ENCODE data around the gene PPP1R9A.

PPP1R9A gene

DNA sequence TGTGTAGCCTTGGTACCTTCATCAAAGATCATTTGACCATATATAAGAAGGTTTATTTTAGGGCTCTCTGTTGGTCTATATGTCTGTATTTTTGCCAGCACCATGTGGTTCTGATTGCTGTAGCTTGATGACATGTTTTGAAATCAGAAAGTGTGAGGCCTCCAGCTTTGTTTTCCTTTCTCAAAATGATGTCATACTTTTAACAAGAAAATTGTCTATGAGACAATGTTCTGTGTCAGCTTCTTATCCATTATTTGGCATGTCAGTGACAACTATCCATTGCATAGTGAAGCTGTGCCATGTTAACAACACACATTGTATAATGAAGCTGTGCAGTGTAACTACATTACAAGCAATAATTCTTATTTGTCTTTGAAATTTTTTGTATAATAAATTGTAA lies 9.1 kb upstream of the PPP1R9A start:
- Mint-ChIP-seq H3K4me1 (ENCODE audit: low read depth in 2 of 2) (no peaks in the 10 kb centered on the region), H3K4me3 (no peak overlapping the region), H3K27me3 (no peaks in the 10 kb centered on the region), H3K9me3 (no peaks in the 10 kb centered on the region), H3K27ac (no peak overlapping the region), H3K36me3 (ENCODE audit: insufficient read depth) (no peaks in the 10 kb centered on the region)
- DNase-seq (no peak), ATAC-seq (replicated peaks) (no peak)

DNA sequence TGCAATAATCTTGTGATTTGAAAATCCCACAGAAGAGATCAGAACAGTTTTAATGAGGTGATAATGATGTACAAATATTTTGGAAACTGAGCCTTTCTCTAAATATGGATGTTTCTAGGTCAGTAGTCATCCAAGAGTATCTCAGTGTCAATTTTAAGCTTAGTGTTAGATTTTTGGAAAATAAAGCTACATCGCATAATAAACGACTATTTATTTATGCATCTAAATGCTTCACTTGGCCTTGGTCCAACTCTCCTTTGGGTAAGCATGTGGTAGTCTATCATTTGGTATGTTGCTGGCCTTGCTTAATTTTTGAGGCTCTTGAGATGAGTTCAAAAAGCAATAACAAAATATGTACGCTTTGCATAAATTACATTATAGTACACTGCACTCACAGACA lies 5.4 kb upstream of the PPP1R9A start:
- H3K4me1 Mint-ChIP-seq (ENCODE audit: low read depth in 2 of 2): no peaks in the 10 kb centered on the region
- no peaks in the 10 kb centered on the region for H3K9me3 Mint-ChIP-seq
- H3K4me3 Mint-ChIP-seq: no peak overlapping the region
- DNase-seq (no peak), ATAC-seq (replicated peaks) (no peak)
- H3K27ac Mint-ChIP-seq: no peak overlapping the region
- H3K27me3 Mint-ChIP-seq: peaks cover 0 to 9% of the 10 kb centered on the region in 2 donors
- no peaks in the 10 kb centered on the region for H3K36me3 Mint-ChIP-seq (ENCODE audit: insufficient read depth)

DNA sequence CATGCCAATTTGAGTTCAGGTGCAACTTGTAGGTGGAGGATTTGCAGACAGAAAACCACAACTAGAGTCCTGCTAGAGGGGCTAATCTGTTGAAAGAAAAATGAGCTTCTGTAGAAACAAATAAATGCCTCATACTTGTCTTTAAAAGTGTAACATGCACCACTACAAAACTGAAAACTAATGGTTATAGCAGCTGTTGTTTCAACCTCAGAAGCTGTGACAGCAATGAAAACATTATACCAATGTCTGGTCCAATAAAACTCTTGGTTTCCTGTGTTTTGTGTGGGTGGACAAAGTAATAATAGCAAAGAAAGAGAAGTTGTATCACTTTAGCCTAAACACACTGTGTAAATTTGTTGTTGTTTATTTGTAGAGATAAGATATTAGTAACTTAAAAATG lies 3.4 kb upstream of the PPP1R9A start:
- H3K9me3 Mint-ChIP-seq: no peaks in the 10 kb centered on the region
- H3K4me3 Mint-ChIP-seq: no peak overlapping the region
- H3K27ac Mint-ChIP-seq: no peak overlapping the region
- H3K36me3 Mint-ChIP-seq (ENCODE audit: insufficient read depth): no peaks in the 10 kb centered on the region
- H3K4me1 Mint-ChIP-seq (ENCODE audit: low read depth in 2 of 2): peaks cover 0 to 4% of the 10 kb centered on the region in 2 donors
- H3K27me3 Mint-ChIP-seq: peaks cover 11 to 18% of the 10 kb centered on the region in 2 donors
- DNase-seq: no peak
- ATAC-seq (replicated peaks): no peak

DNA sequence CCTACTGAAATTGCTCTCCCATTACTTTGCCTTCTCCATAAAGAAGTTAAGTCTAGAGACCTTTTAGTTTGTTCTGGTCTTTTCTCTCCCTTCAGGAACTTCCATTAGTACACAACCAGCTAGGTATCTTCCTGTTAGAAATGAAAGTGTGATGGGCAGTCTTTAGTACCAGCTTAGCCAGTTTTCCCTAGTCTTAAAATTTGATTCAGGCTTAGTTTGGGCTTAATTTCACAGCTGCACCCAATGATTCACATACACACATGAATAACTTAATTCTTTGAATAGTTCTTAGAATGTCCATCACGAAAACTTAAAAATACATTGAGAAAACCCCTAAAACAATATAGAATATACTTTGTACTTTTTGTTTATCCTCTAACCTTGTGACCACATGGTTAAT lies 2.4 kb upstream of the PPP1R9A start:
- DNase-seq (no peak), ATAC-seq (replicated peaks) (no peak)
- Mint-ChIP-seq H3K4me1 (ENCODE audit: low read depth in 2 of 2) (peaks cover 0 to 4% of the 10 kb centered on the region in 2 donors), H3K9me3 (no peaks in the 10 kb centered on the region), H3K27me3 (peaks cover 21 to 28% of the 10 kb centered on the region in 2 donors), H3K27ac (no peak overlapping the region), H3K4me3 (no peak overlapping the region), H3K36me3 (ENCODE audit: insufficient read depth) (no peaks in the 10 kb centered on the region)

DNA sequence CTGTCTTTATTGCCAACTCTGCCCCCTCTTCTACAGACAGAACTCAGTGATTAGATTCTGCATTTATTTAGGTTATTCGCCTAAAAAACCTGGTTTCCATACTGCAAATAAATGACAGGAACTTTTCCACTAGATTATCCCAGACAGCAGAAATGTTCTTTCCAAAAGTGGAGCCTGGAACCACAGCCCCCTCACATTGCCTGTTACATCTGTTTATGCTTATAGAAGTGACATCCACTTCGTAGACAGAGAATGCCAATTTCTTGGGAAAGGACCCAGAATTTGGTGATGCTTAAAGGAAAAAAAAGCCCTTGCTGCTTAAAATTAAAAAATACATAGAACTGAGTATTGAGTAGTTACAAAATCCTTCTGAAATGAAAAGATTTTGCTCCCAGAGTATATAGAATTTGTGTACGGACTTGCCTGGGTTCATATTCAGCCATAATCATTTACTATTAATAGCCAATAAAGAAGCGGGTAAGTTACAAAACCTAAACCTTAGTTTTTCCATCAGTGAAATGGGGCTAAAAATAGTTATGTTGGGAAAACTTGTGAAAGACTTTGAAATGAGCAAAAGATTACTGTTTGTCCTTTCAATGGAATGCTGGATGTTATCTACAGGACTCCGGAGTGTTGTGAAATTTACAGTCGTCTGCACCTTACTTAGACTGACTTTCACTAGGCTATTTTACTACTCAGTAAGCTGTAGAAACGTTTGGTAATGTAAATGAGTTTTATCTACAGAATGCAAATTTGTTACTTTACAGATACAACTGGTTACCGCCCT lies 1.1 kb upstream of the PPP1R9A start:
- no peak overlapping the region for H3K27ac Mint-ChIP-seq
- H3K9me3 Mint-ChIP-seq: peaks cover 0 to 4% of the 10 kb centered on the region in 2 donors

DNA sequence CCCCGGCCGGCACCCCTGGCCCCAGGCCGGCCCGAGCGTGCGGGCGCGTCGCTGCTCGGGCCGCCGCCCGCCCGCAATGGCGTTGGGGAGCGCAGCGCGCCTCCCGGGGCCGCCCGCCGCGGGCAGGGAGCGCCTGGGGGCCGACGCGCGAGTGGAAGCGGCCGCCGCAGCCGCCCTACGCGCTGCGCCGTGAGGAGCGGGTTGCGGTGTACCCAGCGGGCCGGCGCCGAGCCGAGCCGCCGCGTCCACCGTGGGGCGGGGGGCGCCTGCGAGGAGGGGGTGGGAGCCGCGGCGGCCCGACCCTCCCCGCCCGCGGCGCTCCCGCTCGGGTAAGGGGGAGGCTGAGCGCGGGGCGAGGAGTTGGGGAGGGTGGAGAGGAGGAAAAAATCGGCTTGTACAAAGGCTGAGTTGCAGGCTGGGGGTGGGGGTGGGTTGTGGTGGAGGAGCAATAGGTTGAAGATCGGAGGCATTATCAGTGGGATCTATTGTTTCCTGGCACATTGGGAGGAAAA lies 473 bp downstream of the PPP1R9A start:
- Mint-ChIP-seq H3K36me3 (ENCODE audit: insufficient read depth) (no peaks in the 10 kb centered on the region), H3K27me3 (peaks cover 35 to 37% of the 10 kb centered on the region in 2 donors), H3K27ac (no peak overlapping the region), H3K9me3 (peaks cover 0 to 4% of the 10 kb centered on the region in 2 donors), H3K4me3 (peak overlapping the region in 1 of 2 donors; percentile 51), H3K4me1 (ENCODE audit: low read depth in 2 of 2) (peaks cover 0 to 4% of the 10 kb centered on the region in 2 donors)
- no peak for DNase-seq
- ATAC-seq (replicated peaks): no peak

More for the DNA sequence above, 1.1 kb upstream of the PPP1R9A start:
- H3K4me3 Mint-ChIP-seq: no peak overlapping the region
- DNase-seq (no peak), ATAC-seq (replicated peaks) (no peak)
- H3K27me3 Mint-ChIP-seq: peaks cover 34 to 35% of the 10 kb centered on the region in 2 donors
- H3K36me3 Mint-ChIP-seq (ENCODE audit: insufficient read depth): no peaks in the 10 kb centered on the region
- peaks cover 0 to 4% of the 10 kb centered on the region in 2 donors for H3K4me1 Mint-ChIP-seq (ENCODE audit: low read depth in 2 of 2)

DNA sequence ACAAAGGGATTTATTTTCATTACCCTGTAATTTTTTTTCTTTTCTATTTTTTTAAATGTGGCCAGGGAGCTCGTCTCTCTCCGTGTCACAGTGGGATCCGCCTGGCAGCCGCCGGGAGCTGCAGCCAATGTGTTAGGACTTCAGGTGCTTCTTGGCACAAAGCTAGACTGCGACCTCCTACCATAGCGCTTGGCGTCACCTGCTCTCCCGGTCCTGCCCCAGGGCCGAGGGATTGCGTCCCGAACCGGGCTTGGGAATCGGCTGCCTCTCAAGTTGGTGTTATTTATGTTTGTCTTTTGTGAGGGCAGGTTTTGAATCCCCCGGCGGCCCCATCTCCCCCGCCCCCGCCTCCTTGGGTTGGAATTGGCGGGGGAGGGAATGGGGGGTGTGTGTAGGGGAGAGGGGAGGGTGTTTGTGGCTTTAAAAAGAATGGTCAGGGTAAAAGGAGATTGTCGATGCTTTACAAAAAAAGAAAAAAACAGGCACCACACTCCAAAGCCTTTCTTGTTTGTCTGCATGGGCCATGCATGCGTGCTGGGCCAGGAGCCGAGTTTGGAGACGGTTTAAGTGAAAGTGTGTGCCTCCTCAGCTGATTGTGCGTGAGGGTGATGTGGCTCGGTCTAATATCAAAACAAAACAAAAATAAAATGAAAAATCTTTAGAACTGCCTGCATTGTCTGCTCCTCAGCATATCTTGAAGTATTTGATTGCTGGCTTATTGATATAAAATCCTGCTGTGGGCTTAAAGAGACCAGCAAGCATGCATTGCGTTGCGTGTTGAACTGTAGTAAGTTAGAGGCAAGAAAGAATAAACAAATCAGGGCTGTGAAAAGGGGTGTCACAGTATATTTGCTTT lies 1.2 kb downstream of the PPP1R9A start:
- no peak overlapping the region for H3K27ac Mint-ChIP-seq

DNA sequence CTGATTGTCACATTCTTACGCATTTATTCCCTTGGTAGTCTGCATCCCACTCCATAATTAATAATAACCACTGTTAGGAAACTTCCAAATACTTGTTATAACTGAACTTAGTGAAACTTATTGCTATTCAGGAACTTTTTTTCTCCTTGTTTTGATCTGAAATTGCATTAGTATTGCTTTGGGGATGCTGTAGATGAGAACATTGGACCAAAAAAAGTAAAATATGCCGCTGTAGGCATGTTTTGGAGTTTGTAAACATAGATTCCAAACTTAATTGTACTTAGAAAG lies 1.7 kb downstream of the PPP1R9A start:
- no peaks in the 10 kb centered on the region for H3K36me3 Mint-ChIP-seq (ENCODE audit: insufficient read depth)
- H3K4me1 Mint-ChIP-seq (ENCODE audit: low read depth in 2 of 2): peaks cover 0 to 4% of the 10 kb centered on the region in 2 donors
- no peak for DNase-seq
- H3K4me3 Mint-ChIP-seq: no peak overlapping the region
- peaks cover 0 to 4% of the 10 kb centered on the region in 2 donors for H3K9me3 Mint-ChIP-seq
- peaks cover 35 to 37% of the 10 kb centered on the region in 2 donors for H3K27me3 Mint-ChIP-seq
- no peak for ATAC-seq (replicated peaks)
- H3K27ac Mint-ChIP-seq: no peak overlapping the region

More for the DNA sequence above, 1.2 kb downstream of the PPP1R9A start:
- Mint-ChIP-seq H3K27me3 (peaks cover 35 to 37% of the 10 kb centered on the region in 2 donors), H3K4me1 (ENCODE audit: low read depth in 2 of 2) (peaks cover 0 to 4% of the 10 kb centered on the region in 2 donors), H3K9me3 (peaks cover 0 to 4% of the 10 kb centered on the region in 2 donors), H3K4me3 (peak overlapping the region in 1 of 2 donors; percentile 51), H3K36me3 (ENCODE audit: insufficient read depth) (no peaks in the 10 kb centered on the region)
- DNase-seq (no peak), ATAC-seq (replicated peaks) (no peak)

DNA sequence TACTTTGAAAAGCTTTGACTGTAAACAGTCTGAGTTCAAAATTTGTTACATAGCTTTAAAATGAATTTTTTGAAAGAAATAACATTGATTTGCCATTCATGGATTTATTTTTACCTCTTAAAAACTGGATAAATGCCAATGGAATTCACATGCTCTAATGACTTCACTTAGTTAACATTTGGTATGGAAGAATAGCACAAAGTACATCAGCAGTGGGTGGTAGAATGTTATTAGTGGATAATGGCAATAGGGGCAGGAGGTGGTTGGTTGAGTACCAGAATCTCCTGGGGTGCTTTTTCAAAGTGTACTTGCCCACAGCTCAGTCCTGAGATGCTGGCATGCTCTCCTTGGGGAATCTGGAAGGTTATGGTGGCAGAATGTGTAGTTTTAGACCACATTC lies 4.7 kb downstream of the PPP1R9A start:
- H3K9me3 Mint-ChIP-seq: peaks cover 0 to 4% of the 10 kb centered on the region in 2 donors

DNA sequence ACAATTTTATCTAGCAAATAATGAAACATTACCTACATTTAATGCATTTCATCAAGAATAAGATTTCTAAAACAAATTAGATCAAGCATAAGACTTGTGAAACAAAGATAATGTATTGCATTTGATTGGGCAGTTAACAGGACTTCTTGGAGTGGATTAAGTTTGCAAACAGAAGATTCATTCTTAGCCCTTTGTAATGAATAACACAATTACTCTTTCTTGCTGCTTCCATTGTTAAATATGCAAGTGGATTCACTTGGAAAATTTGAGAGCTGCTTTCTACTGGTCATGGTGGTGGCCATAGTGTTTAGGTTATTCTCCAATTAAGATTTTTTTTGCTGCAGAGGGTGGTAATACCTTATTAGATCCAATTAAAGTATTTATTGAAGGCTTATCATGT lies 6.0 kb downstream of the PPP1R9A start:
- peaks cover 0 to 4% of the 10 kb centered on the region in 2 donors for H3K9me3 Mint-ChIP-seq
- no peak for DNase-seq
- no peak overlapping the region for H3K4me3 Mint-ChIP-seq
- peaks cover 23 to 32% of the 10 kb centered on the region in 2 donors for H3K27me3 Mint-ChIP-seq
- ATAC-seq (replicated peaks): no peak
- H3K27ac Mint-ChIP-seq: no peak overlapping the region
- H3K4me1 Mint-ChIP-seq (ENCODE audit: low read depth in 2 of 2): peaks cover 0 to 2% of the 10 kb centered on the region in 2 donors
- H3K36me3 Mint-ChIP-seq (ENCODE audit: insufficient read depth): no peaks in the 10 kb centered on the region

More for the DNA sequence above, 4.7 kb downstream of the PPP1R9A start:
- no peak overlapping the region for H3K4me3 Mint-ChIP-seq
- DNase-seq (no peak), ATAC-seq (replicated peaks) (no peak)
- peaks cover 25 to 37% of the 10 kb centered on the region in 2 donors for H3K27me3 Mint-ChIP-seq
- H3K4me1 Mint-ChIP-seq (ENCODE audit: low read depth in 2 of 2): peaks cover 0 to 4% of the 10 kb centered on the region in 2 donors
- no peaks in the 10 kb centered on the region for H3K36me3 Mint-ChIP-seq (ENCODE audit: insufficient read depth)
- H3K27ac Mint-ChIP-seq: no peak overlapping the region

DNA sequence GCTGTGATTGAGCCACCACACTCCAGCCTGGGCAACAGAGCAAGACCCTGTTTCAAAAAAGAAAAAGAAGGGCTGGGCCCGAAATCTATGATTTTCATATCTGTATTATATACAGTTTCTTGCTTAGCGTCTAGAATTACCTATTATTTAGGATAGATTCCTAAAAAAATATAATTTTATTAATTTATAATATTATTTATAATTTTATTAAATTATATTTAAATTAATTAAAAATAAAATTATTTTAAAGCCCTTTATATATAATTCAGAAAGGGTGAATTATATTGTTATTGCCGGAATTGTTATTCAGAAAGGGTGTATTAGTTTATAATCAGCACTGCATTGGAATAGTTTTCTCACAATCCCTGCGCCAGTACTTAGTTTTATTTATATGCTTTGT lies 14.5 kb downstream of the PPP1R9A start:
- Mint-ChIP-seq H3K27ac (no peak overlapping the region), H3K4me3 (no peak overlapping the region), H3K27me3 (no peaks in the 10 kb centered on the region), H3K4me1 (ENCODE audit: low read depth in 2 of 2) (no peaks in the 10 kb centered on the region), H3K9me3 (no peaks in the 10 kb centered on the region), H3K36me3 (ENCODE audit: insufficient read depth) (no peaks in the 10 kb centered on the region)
- ATAC-seq (replicated peaks) (no peak), DNase-seq (no peak)

DNA sequence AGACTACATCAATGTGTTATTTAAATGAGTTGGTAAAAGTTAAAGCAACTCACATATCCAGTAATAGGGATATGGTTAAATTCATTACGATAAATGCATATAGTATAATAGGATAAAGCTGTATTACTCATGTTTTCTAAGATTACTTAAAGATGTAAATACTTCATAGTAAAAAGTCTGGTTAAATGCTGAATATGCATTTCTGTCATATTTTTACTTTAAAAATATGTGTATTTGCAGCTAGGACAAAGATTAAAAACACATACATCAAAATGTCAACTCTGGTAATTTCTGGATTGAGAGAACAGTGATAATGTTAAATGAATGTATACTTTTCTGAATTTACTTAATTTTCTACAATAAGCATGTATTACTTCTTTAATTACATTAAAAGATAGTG lies 15.1 kb downstream of the PPP1R9A start:
- Mint-ChIP-seq H3K9me3 (no peaks in the 10 kb centered on the region), H3K36me3 (ENCODE audit: insufficient read depth) (no peaks in the 10 kb centered on the region), H3K27me3 (no peaks in the 10 kb centered on the region), H3K4me1 (ENCODE audit: low read depth in 2 of 2) (no peaks in the 10 kb centered on the region), H3K27ac (no peak overlapping the region), H3K4me3 (no peak overlapping the region)
- no peak for ATAC-seq (replicated peaks)
- DNase-seq: no peak

DNA sequence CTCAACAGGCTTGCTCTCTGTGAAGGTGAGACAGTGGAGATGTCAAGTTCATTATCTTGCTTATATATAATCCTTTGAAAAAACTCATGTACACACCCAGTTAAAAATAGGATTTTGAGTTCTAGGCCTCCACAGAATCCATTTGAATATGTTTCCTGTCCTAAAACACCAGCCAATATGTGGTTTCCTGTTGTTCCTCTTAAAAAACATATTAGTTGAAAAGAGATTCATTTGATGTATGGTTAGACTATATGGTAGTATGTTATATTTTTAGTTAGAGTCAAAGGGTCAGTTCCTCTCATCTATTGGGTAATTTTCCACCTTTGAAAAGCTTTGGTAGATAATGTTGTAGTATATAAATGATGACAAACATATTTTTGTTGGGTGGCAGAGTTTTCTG lies 16.0 kb downstream of the PPP1R9A start:
- H3K36me3 Mint-ChIP-seq (ENCODE audit: insufficient read depth): no peaks in the 10 kb centered on the region
- no peak overlapping the region for H3K4me3 Mint-ChIP-seq
- no peaks in the 10 kb centered on the region for H3K9me3 Mint-ChIP-seq
- H3K4me1 Mint-ChIP-seq (ENCODE audit: low read depth in 2 of 2): no peaks in the 10 kb centered on the region
- H3K27me3 Mint-ChIP-seq: no peaks in the 10 kb centered on the region
- ATAC-seq (replicated peaks) (no peak), DNase-seq (no peak)
- no peak overlapping the region for H3K27ac Mint-ChIP-seq
